Activated CD4-positive, alpha-beta T cell treated with anti-CD3 and anti-CD28 coated beads, Interleukin-2, amount 50 U/mL, for 1 hour (primary cell): ENCODE data around the gene ZNHIT6.
"Not testable (repeated sequence)": the region's sequence is repeated elsewhere in the genome, so short reads cannot be mapped to it uniquely, and the experiment has no call there.

Experiments used
- DNase-seq: peaks from one replicate; pipeline ENCODE4 v3.0.0-alpha.2; 2020

ZNHIT6 gene

GRCh38 chr1:85707990-85708828 is at the start of gene ZNHIT6:
Gene ZNHIT6, minus strand, starts transcription at chr1:85708433. Its CDS starts 149 bp downstream, at chr1:85708284.
- DNase-seq = peak; percentile 82

GRCh38 chr1:85756864-85757263 is 48.6 kb upstream of the ZNHIT6 start:
- DNase-seq = no peak

- DNase-seq = no peak
Observed at GRCh38 chr1:85748120-85748519, 39.9 kb upstream of the ZNHIT6 start.

GRCh38 chr1:85746777-85747176 is 38.5 kb upstream of the ZNHIT6 start:
- no peak for DNase-seq

- no peak for DNase-seq
Observed at GRCh38 chr1:85743814-85744213, 35.6 kb upstream of the ZNHIT6 start.

- no peak for DNase-seq
Observed at GRCh38 chr1:85734931-85735330, 26.7 kb upstream of the ZNHIT6 start.

- no peak for DNase-seq
Observed at GRCh38 chr1:85718678-85719340, 10.6 kb upstream of the ZNHIT6 start.

- not testable (repeated sequence) for DNase-seq
Observed at GRCh38 chr1:85714418-85715114, 6.3 kb upstream of the ZNHIT6 start.

- DNase-seq = no peak
Observed at GRCh38 chr1:85708829-85709227, 595 bp upstream of the ZNHIT6 start.

GRCh38 chr1:85707267-85707989 is 805 bp downstream of the ZNHIT6 start:
- no peak for DNase-seq

GRCh38 chr1:85705940-85706339 is 2.3 kb downstream of the ZNHIT6 start:
- no peak for DNase-seq

- DNase-seq = no peak
Observed at GRCh38 chr1:85700422-85700821, 7.8 kb downstream of the ZNHIT6 start.

GRCh38 chr1:85697895-85698294 is 10.3 kb downstream of the ZNHIT6 start:
- no peak for DNase-seq

- no peak for DNase-seq
Observed at GRCh38 chr1:85692730-85693314, 15.4 kb downstream of the ZNHIT6 start.

- no peak for DNase-seq
Observed at GRCh38 chr1:85689775-85690404, 18.3 kb downstream of the ZNHIT6 start.

- no peak for DNase-seq
Observed at GRCh38 chr1:85683292-85684025, 24.8 kb downstream of the ZNHIT6 start.

- DNase-seq = no peak
Observed at GRCh38 chr1:85681087-85681486, 27.1 kb downstream of the ZNHIT6 start.

- DNase-seq = no peak
Observed at GRCh38 chr1:85678193-85678592, 30.0 kb downstream of the ZNHIT6 start.

GRCh38 chr1:85677656-85678055 is 30.6 kb downstream of the ZNHIT6 start:
- no peak for DNase-seq

GRCh38 chr1:85672031-85672660 is 36.1 kb downstream of the ZNHIT6 start:
- no peak for DNase-seq

GRCh38 chr1:85665932-85666331 is 42.3 kb downstream of the ZNHIT6 start:
- DNase-seq = no peak
